GM19328 (cell line): ENCODE measurements around the gene PKP2.
A peak's percentile ranks its signal among the peaks of the same experiment; 100 is the strongest.

Experiments
- ATAC-seq: cut with Tn5 transposase; IDR thresholded peaks from one replicate; pipeline ENCODE4 v1.9.1; 2021; ENCODE audit warnings: mild to moderate bottlenecking, moderate library complexity; ENCODE audit not compliant: unreplicated experiment

PKP2 gene

DNA sequence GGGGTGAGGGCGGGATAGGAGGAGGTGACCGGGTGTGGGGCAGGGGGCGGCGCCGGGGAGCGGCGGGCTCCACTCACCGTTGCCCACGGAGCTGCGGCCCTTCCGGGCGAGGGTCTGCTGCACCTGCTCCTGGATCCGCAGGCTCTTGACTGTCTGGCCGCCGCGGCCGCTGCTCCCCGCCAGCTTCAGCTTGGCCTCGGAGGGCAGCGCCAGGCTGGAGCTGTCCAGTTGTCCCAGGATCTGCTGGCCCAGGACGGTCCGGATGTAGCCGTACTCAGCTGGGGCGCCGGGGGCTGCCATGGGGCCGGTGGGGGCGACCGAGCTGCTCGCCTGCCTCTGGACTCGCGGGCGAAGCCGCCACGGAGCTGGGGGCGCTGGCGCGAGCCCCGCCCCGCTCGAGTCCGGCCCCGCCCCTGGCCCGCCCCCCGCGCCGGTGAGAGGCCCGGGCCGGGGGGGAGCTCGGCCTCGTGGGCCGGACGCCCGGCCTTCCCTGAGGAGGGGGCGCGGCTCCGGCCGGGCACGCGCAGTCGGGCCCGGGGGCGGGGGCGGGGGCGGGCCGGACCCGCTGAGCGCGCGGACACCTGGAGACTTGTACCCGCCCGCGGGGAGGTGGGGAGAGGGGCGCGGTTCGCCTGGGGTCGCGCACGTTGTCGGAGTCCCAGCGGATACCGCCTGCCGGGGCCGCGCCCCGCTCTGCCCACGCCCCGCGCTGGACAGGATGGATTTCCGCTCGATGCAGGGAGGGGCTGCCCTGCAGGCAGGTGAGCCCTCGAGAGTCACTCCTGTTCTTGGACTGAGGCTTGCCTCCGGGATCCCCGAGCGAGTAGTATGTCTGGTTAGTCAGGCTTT lies at the start of gene PKP2:
Gene PKP2 (minus strand): TSS at position 346 of the 849 bp plus-strand sequence. CDS start 46 bp downstream, at position 300.
- peak; percentile 73 for ATAC-seq

DNA sequence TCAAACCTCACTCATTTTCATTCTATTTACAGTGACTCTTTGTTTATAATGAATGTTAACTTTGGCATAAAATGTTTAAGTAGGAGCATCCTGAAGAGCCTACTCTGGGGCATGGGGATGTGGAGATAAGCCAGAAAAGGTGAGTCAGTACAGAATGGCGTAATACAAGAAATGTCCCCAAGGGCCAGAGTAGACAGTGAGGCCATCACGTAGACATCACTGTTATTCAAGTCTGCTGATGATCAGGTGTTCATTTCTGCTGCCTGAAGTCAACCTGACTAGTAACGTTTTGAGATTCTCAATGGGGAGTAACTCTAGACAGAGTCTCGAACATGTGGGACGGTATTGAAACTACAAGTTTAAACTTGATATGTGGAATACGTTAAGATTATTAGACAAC lies 47.6 kb upstream of the PKP2 start:
- no peak for ATAC-seq

DNA sequence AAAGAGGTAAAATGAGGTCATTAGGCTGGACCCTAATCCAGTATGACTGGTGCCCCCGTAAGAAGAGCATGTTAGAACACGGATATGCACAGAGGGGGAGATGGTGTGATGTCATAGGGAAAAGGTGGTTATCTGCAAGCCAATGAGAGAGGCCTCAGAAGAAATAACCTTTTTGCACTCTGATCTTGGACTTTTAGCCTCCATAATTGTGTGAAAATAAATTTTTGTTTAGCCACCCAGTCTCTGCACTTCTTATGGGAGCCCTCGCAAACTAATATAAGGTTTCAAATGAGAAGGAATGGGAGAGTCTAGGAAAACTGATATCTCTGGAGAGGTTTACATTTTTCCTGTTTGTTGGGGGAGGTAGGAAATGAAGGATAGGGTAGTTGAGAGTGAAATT lies 43.2 kb upstream of the PKP2 start:
- no peak for ATAC-seq

DNA sequence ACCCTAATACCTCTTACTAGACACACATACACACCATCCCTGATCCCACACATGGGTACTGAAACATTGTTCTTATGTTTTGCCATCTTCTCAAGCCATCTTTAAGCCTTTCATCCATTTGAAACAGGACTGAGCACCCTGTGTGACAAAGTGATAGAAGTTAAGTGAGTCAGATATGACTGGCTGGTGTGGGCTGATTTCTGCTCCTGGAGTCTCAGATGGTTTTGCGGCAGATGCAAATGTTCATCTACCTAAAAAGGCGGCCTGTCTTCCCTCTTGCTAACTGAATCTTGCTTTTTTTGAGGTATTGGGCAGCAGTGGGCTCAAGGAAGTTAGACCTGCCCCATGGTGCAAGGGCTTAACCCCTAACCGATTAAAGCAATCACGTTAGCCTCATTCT lies 30.4 kb upstream of the PKP2 start:
- ATAC-seq, result no peak

DNA sequence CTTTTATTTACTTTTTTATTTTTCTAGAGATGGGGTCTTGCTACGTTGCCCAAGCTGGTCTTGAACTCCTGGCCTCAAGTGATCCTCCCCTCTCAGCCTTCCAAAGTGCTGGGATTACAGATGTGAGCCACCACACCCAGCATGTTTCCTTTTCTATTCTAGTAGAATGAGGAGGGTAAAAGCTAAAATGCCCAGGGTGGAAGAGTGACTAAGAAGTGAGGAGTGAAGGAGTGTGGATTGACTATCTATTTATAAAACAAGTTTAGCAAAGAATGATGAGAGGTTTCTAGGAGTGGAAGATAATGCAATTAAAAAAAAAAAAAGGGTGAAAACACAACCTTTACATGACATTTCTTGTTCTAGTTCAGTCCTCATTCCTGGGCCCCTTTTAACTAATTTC lies 29.8 kb upstream of the PKP2 start:
- ATAC-seq, result no peak

DNA sequence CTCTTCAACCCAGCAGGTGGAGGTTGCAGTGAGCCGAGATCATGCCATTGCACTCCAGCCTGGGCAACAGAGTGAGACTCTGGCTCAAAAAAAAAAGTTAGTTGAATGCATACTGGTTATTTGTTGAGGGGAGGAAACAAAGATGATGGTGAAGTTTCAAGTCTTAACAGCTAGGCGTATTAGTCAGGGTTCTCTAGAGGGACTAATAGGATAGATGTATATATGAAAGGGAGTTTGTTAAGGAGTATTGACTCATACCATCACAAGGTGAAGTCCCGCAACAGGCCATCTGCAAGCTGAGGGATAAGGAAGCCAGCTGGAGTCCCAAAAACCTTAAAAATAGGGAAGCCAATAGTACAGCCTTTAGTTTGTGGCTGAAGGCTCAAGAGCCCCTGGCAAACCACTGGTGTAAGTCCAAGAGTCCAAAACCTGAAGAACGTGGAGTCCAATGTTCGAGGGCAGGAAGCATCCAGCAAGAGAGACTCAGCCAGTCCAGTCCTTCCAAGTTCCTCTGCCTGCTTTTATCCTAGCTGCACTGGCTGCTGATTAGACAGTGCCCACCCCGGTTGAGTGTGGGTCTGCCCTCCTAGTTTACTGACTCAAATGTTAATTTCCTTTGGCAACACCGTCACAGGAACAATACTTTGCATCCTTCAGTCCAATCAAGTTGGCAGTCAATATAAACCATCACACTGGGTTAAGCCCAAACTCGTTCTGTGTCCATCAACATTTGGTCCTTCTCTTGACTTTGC lies 26.1 kb upstream of the PKP2 start:
- no peak for ATAC-seq

DNA sequence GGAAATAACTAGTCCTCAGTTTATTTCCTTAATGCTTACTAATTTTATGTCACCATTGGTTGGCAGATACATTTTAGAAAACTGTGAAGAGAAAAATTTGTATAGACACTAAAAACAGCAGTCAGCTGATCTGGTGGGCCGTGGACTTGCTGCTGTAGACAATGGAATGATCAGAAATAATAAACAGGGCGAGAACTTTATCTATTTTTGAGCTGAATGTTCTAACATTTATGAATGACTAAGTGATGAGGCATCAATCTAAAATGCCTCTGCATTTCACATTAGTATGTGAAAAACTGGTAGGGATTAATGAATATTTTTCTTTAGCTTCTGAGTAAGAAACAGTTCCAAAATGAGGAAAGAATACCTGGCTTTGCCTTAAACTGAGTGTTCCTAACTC lies 24.8 kb upstream of the PKP2 start:
- ATAC-seq, result no peak

DNA sequence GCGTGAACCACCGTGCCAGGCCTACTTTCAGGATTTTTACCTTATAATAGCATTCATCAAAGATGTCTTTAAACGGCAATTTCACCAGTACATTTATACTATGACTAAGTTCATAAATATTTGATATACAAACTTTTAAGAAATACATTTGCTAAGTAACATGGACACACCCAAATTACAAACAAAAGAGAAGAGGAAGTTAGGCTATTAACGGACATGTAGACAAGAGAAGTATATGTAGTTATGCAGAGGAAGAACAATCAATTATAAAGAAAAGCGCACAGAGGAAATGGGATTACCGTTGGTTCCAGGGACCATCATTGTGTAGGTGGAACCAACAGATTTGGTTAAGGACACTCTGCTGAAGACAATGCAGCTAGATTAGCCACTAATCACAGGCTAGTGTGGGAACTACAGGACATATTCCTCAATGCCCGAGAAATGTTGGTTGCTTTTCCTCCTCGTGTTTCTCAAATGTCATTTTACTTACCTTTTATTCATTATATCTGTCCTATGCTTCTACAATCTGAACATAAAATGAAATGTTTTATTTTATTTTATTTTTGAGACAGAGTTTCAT lies 24.0 kb upstream of the PKP2 start:
- ATAC-seq, result no peak

DNA sequence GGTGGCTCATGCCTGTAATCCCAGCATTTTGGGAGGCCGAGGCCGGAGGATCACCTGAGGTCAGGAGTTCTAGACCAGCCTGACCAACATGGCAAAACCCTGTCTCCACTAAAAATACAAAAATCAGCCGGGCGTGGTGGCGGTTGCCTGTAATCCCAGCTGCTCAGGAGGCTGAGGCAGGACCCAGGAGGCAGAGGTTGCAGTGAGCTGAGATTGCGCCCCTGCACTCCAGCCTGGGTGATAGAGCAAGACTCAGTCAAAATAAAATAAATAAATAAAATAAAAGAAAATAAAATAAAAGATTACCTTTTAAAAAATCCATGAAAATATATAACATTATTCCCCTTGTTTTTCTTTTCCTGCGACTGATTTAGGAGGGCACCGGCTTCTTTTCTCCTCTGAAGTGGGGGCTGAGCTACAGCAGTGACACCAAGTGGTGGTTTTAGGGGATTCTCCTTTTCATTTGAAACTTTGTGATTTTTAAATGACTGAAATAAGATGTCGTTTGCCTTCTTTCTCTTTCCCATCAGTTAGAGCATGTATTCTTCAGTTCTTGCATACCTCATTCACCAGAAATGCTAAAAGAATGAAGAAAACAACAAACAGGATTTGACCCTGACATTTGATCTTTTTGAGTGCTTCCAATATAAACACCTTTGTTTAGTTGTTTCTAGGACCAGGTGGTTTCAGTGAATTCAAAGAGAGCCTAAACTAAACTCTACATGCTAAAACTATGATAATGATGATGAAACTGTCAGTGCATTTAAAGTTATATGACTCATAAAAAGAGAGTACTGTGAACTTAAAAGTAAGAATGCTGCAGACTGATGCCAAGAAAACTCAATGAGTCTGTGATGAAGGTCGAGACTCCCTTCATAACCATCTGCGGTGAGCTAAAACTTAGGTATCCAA lies 22.6 kb upstream of the PKP2 start:
- no peak for ATAC-seq

DNA sequence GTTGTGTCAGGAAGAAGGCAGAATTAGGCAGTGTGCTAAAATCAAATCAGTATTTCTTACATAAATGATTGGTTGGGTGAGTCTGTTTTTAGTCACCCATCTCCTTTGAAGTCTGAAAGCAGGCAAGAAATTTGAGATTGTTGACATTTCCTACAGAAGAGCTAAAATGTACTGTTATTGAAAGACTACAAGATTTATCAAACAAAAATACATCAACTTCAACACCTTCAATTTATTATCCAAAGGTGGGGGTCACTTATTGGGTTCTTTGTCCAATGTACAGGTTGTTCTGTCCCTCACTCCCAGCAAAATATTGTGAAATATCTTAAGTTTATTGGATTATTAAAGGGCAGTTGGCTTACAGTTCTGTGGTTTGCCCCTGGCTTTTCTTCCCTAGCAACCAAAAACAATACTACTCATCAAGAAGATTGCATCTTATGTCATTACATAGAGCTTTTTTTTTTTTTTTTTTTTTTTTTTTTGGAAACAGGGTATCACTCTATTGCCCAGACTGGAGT lies 20.6 kb upstream of the PKP2 start:
- ATAC-seq, result no peak

DNA sequence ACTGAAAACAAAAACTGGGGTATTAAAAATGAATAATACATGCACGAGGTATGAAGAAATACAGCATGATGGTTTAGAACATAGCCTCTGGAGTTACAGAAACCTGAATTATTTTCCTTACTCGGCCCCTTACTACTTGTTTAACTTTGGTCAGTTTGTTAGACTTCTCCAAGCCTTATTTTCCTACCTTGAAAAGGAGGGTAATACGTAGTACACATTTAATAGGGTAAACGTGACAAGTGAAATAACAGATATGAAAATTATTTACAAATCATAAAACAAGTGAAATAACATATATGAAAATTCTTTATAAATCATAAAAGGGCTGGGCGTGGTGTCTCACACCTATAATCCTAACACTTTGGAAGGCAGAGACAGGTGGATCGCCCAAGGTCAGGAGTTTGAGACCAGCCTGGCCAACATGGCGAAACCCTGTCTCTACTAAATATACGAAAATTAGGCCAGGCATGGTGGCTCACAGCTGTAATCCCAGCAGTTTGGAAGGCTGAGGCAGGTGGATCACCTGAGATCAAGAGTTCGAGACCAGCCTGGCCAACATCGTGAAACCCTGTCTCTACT lies 11.4 kb upstream of the PKP2 start:
- no peak for ATAC-seq

DNA sequence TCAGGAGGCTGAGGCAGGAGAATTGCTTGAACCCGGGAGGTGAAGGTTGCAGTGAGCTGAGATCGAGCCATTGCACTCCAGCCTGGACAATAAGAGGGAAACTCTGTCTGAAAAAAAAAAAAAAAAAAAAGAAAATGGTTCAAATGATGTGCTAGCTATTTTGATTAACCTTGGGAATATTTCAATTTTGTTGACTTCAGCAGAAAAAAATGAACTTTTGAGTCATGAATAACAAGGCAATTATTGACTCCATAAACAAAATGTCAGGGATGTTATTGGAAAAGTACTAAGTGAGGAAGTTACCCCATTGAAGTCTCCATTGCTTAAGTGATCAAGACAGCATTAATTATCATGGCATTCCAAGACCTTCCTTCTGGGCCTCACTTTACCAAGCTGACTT lies 10.6 kb upstream of the PKP2 start:
- no peak for ATAC-seq

DNA sequence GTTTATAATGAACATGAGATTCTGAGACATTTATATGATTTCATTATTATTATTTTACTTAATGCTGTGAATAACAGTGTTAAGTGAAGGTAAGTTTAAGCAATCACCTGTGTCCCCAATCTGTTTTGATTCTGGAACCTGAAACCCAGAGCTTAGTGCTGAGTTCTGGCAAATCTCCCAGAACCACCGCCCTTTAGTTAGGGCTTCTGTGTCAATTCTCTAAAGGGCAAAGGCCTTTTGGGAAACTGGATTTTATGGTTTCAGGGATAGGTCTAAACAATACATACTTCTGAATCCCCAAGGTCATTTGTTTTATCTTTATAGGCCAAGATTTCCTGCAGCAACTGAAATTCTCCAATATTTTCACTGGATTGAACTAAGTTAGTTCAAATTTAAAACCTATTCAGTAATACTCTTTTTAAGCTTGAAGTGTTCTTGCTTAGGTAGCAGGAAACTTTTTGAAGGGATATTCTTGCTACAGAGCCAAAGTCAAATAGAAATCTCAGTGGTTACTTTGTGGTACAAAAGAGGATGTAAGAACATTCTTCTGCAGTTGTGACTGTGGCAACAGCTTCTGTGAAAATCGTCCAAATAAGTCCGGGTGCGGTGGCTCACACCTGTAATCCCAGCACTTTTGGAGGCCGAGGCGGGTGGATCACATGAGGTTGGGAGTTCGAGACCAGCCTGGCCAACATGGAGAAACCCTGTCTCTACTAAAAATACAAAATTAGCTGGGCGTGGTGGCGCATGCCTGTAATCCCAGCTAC lies 10.0 kb upstream of the PKP2 start:
- ATAC-seq, result peak; percentile 99

DNA sequence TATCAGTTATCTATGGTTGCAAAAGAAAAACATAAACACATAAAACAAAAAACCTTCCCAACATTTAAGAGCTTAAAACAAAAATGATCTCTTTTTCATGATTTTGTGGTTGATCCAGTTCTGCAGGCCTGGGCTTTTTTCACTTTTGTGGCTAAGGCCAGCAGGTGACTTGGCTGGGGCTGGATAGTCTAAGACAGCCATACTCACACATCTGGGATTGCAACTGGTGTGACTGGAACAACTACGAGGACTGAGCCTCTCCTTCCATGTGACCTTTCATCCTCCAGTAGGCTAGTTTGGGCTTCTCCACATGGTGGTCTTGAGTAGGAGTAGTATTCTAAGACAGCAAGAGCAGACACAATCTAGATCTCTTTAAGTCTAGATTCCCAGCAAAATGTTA lies 7.2 kb upstream of the PKP2 start:
- ATAC-seq, result no peak

DNA sequence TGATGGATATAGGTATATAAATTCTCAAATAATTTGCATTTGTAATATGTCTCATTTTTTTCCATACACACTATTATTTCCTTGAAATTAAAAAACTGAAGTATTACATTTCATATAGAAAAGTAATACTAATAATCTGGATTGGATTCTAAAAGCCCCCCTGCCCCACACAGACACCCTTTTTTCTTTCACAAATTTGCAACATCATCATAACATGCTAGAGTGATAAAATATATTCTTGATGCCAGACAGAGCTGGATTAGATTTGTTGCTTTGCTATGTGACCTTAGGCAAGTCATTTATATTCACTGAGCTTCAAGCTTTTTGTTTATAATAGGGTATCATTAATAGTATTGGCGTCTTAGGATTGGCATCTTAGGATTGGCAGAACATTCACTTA lies 6.7 kb upstream of the PKP2 start:
- no peak for ATAC-seq

DNA sequence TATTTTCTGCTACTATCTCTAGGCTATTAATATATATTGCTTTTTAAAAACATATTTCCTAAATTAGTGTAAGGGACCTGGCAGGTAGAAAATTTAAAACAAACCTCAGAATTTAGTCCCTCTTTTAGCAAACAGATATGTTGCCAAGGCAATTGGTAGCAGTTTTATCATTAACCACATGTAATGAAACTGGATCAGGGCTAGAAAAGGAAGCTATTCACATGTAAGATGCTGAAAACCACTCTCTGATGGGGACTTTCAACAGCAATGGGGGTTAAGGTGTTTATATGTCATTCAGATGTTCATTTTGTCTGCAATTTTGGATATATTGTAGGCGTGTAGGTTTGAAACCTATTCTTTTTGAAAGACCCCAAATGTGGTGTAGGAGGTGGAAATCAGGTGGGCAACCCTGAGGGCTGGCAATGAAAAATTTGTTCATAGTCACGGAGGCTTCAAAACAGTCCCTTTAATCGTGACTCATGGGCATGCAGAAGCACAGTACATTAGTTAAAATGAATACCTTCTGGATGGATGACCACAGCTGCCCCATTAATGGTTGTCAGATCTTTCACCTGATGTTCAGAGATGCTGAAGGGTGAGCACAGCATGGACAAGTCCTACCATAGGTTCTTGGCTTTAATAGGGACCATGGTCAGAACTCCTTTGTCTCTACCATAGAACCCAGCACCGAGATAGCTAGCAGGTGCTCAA lies 5.9 kb upstream of the PKP2 start:
- ATAC-seq, result no peak

DNA sequence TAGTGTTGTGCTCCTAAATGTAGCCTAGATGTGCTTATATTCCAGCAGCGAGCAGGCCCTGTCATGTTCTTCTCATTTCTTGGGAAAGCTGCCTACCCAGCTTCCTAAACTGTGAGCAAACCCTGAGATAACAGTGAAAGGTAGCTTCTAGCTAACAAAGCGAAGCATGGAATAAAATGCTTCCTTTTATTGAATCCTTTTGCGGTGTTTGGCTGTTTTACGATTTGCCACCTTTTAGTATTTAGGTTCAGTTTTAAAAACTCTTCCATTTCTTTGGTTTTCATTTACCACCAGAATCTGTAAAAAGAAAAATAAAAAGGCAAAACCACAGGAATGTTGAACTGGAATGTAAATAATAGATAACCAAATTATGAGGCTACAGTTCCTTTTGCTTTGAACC lies 5.0 kb upstream of the PKP2 start:
- no peak for ATAC-seq

DNA sequence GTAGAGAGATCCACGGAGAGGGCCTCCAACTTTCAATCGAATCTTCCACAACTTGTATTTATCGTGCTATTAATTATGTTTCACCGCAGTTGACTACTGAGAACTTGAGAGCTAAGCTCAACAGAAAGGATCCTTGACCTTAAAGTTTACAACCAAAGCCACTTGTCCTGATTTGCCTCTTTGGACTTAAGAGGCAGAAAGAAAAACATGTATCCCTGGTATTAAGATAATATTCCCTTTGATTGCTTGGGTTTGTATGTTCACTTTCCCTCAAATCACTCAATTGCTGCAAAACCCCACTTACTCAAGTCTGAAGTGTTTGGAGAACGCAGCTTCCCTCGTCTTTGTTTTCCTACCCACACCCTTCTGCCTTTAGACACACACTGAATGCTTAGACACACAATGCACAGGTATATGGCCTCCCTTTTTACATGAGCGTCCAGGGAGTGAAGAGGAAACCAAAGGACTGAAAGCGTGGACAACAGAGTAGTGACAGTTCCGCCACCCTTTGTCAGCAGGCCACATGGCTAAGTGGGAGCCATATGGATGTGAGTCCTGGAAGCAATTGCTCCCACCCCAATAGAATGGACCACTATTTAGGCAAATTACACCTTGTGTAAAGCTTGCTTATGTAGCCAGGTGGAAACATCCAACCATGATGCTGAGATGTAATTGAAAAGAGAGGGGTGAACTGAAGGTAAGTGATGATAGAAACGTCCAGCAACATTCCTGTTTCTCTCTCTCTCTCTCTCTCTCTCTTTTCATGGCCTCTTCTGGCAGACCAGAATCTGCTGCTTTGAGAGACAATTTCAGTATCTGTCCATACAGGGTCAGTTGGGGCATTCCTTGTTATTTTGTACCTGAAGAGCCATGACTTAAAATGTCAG lies 1.4 kb upstream of the PKP2 start:
- ATAC-seq, result no peak
